ENCODE data around the gene USP25. TPM values are rescaled to one million over a fixed set of nuclear protein-coding genes. Genes with fewer than 3 reads are reported as not detected.

The USP25 gene
- total and polyA plus RNA-seq, 9 of the 15 experiments (the other 6 are each of a cell fraction or from before 2014, with no cell fraction given) = 7.8 to 44.9 (median 31.4) TPM

DNA sequence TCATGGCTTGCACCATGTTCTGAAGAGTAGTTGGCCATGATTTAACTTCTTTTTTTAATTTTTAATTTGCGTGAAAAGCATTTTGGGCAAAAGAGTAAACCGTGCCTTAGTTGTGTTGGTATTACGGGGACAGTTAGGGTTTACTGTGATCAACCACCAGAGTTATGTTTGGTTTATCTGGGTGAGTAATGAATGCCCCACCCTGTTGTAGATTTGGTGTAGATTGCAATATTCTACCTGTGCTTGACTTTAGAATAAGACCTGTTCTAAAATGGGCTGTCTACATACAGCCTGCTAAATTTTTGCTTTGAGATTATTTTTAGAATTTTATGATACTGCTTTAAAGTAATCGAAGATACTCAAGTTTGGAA, 1.4 kb downstream of the USP25 start (continued):
- TF ChIP-seq, protein P1, sequence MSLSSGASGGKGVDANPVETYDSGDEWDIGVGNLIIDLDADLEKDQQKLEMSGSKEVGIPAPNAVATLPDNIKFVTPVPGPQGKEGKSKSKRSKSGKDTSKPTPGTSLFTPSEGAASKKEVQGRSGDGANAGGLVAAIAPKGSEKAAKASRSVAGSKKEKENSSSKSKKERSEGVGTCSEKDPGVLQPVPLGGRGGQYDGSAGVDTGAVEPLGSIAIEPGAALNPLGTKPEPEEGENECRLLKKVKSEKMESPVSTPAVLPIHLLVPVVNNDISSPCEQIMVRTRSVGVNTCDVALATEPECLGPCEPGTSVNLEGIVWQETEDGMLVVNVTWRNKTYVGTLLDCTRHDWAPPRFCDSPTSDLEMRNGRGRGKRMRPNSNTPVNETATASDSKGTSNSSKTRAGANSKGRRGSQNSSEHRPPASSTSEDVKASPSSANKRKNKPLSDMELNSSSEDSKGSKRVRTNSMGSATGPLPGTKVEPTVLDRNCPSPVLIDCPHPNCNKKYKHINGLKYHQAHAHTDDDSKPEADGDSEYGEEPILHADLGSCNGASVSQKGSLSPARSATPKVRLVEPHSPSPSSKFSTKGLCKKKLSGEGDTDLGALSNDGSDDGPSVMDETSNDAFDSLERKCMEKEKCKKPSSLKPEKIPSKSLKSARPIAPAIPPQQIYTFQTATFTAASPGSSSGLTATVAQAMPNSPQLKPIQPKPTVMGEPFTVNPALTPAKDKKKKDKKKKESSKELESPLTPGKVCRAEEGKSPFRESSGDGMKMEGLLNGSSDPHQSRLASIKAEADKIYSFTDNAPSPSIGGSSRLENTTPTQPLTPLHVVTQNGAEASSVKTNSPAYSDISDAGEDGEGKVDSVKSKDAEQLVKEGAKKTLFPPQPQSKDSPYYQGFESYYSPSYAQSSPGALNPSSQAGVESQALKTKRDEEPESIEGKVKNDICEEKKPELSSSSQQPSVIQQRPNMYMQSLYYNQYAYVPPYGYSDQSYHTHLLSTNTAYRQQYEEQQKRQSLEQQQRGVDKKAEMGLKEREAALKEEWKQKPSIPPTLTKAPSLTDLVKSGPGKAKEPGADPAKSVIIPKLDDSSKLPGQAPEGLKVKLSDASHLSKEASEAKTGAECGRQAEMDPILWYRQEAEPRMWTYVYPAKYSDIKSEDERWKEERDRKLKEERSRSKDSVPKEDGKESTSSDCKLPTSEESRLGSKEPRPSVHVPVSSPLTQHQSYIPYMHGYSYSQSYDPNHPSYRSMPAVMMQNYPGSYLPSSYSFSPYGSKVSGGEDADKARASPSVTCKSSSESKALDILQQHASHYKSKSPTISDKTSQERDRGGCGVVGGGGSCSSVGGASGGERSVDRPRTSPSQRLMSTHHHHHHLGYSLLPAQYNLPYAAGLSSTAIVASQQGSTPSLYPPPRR (CRISPR knock-in tag; IDR thresholded peaks at IDR 0.05; ENCODE audit: borderline replicate concordance) = no peak
- TF ChIP-seq POLR3A (IDR thresholded peaks at IDR 0.05; ENCODE audit: borderline replicate concordance, extremely low read depth, insufficient read depth, insufficient read length) (no peak), ZNF224 (CRISPR knock-in tag; IDR thresholded peaks at IDR 0.05) (no peak), CCAR2 (IDR thresholded peaks at IDR 0.05; ENCODE audit: low read depth, low read length) (no peak), STAG1 (CRISPR knock-in tag; IDR thresholded peaks at IDR 0.05; ENCODE audit: borderline replicate concordance) (no peak), BRD9 (IDR thresholded peaks at IDR 0.05; ENCODE audit: low read depth, partially characterized antibody) (peak; percentile 33), ATF7 (IDR thresholded peaks at IDR 0.05) (no peak), SRSF9 (IDR thresholded peaks at IDR 0.05; ENCODE audit: borderline replicate concordance, low read depth, low read length) (no peak), JUND (IDR thresholded peaks at IDR 0.05; ENCODE audit: borderline replicate concordance, low read depth, low read length) (peak; percentile 68), JUND (tag; IDR thresholded peaks at IDR 0.05; ENCODE audit: borderline replicate concordance, low read depth, low read length) (no peak; the same call in 2 of the 3 replicates), TAF1 (IDR thresholded peaks at IDR 0.05; ENCODE audit: control insufficient read depth, extremely low read depth, insufficient read depth, low read length, severe bottlenecking) (no peak), SMARCA4 (IDR thresholded peaks at IDR 0.05) (peak; percentile 61; the same call in 1 of the 2 replicates)
- TF ChIP-seq, protein P2, sequence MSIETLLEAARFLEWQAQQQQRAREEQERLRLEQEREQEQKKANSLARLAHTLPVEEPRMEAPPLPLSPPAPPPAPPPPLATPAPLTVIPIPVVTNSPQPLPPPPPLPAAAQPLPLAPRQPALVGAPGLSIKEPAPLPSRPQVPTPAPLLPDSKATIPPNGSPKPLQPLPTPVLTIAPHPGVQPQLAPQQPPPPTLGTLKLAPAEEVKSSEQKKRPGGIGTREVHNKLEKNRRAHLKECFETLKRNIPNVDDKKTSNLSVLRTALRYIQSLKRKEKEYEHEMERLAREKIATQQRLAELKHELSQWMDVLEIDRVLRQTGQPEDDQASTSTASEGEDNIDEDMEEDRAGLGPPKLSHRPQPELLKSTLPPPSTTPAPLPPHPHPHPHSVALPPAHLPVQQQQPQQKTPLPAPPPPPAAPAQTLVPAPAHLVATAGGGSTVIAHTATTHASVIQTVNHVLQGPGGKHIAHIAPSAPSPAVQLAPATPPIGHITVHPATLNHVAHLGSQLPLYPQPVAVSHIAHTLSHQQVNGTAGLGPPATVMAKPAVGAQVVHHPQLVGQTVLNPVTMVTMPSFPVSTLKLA (conservative IDR thresholded peaks at IDR 0.05) = no peak
- TF ChIP-seq, protein P3, sequence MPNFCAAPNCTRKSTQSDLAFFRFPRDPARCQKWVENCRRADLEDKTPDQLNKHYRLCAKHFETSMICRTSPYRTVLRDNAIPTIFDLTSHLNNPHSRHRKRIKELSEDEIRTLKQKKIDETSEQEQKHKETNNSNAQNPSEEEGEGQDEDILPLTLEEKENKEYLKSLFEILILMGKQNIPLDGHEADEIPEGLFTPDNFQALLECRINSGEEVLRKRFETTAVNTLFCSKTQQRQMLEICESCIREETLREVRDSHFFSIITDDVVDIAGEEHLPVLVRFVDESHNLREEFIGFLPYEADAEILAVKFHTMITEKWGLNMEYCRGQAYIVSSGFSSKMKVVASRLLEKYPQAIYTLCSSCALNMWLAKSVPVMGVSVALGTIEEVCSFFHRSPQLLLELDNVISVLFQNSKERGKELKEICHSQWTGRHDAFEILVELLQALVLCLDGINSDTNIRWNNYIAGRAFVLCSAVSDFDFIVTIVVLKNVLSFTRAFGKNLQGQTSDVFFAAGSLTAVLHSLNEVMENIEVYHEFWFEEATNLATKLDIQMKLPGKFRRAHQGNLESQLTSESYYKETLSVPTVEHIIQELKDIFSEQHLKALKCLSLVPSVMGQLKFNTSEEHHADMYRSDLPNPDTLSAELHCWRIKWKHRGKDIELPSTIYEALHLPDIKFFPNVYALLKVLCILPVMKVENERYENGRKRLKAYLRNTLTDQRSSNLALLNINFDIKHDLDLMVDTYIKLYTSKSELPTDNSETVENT (CRISPR knock-in tag; IDR thresholded peaks at IDR 0.05) = no peak
